ENCODE measurements around the gene OR5C1. TPM values are rescaled to one million over a fixed set of nuclear protein-coding genes. Genes with fewer than 3 reads are reported as not detected.

The OR5C1 gene
- total RNA-seq, 1 experiment from 2014 or later, result not detected

- no peak for DNase-seq (ENCODE audit: low spot score)
- Mint-ChIP-seq H3K36me3 (peaks cover 19% of the 10 kb centered on the region), H3K4me3 (no peak within 1 kb of the TSS), H3K4me1 (no peaks in the 10 kb centered on the region), H3K27ac (no peak within 1 kb of the TSS), H3K9me3 (peaks cover 63% of the 10 kb centered on the region), H3K27me3 (ENCODE audit: low read depth) (peaks cover 9% of the 10 kb centered on the region; the same call in 1 of the 2 replicates)
- no peak for ATAC-seq
- ChIA-PET CTCF (no interaction called here), POLR2A (no interaction called here)
- TF ChIP-seq STAT6 (CRISPR knock-in tag; conservative IDR thresholded peaks at IDR 0.05; ENCODE audit: low read depth) (no peak), ERG (CRISPR knock-in tag; IDR thresholded peaks at IDR 0.05) (no peak), ATF2 (CRISPR knock-in tag; IDR thresholded peaks at IDR 0.05; ENCODE audit: borderline replicate concordance, low read depth) (no peak), AFF4 (CRISPR knock-in tag; IDR thresholded peaks at IDR 0.05; ENCODE audit: borderline replicate concordance) (no peak), GTF2I (CRISPR knock-in tag; conservative IDR thresholded peaks at IDR 0.05) (no peak), SMAD3 (CRISPR knock-in tag; IDR thresholded peaks at IDR 0.05; ENCODE audit: borderline replicate concordance) (no peak)
Observed at GRCh38 chr9:122800066-122801060, 11.6 kb downstream of the OR5C1 start, which contains the start of gene OR1K1. Gene OR1K1, plus strand, starts transcription at chr9:122800123. Its CDS starts 0 bp downstream, at chr9:122800123.

- peaks cover 16% of the 10 kb centered on the region for H3K36me3 Mint-ChIP-seq
- H3K9me3 Mint-ChIP-seq, result peaks cover 35% of the 10 kb centered on the region
- H3K4me3 Mint-ChIP-seq, result no peak overlapping the region
- CTCF ChIA-PET, result no interaction called here
- no peak for DNase-seq (ENCODE audit: low spot score)
- no peak for ATAC-seq
- POLR2A ChIA-PET, result no interaction called here
- no peak overlapping the region for H3K27ac Mint-ChIP-seq
- peaks cover 13% of the 10 kb centered on the region for H3K27me3 Mint-ChIP-seq (ENCODE audit: low read depth)
- no peaks in the 10 kb centered on the region for H3K4me1 Mint-ChIP-seq
- TF ChIP-seq CBFB (CRISPR knock-in tag; IDR thresholded peaks at IDR 0.05; ENCODE audit: low read depth) (no peak), SP1 (CRISPR knock-in tag; conservative IDR thresholded peaks at IDR 0.05) (no peak), SOX15 (CRISPR knock-in tag; IDR thresholded peaks at IDR 0.05) (no peak), NFE2L1 (CRISPR knock-in tag; IDR thresholded peaks at IDR 0.05) (no peak), SMAD3 (CRISPR knock-in tag; IDR thresholded peaks at IDR 0.05; ENCODE audit: borderline replicate concordance) (no peak), AR (CRISPR knock-in tag; IDR thresholded peaks at IDR 0.05) (no peak), TEAD1 (CRISPR knock-in tag; IDR thresholded peaks at IDR 0.05) (no peak), NR2C2 (CRISPR knock-in tag; IDR thresholded peaks at IDR 0.05) (no peak), KAT7 (CRISPR knock-in tag; IDR thresholded peaks at IDR 0.05; ENCODE audit: borderline replicate concordance) (no peak), USF1 (CRISPR knock-in tag; IDR thresholded peaks at IDR 0.05) (no peak), NR1H2 (CRISPR knock-in tag; IDR thresholded peaks at IDR 0.05) (no peak), ZNF425 (CRISPR knock-in tag; conservative IDR thresholded peaks at IDR 0.05) (no peak)
Observed at GRCh38 chr9:122806661-122807060, 17.9 kb downstream of the OR5C1 start.
